ENCODE results near the gene SYNE1. TPM values are rescaled to one million over a fixed set of nuclear protein-coding genes. Genes with fewer than 3 reads are reported as not detected.
"Not testable (repeated sequence)": the region's sequence is repeated elsewhere in the genome, so short reads cannot be mapped to it uniquely, and the experiment has no call there.

Gene SYNE1
- total and polyA plus RNA-seq, 4 experiments from 2014 or later: 22.5 to 228 (median 144) TPM

- H3K4me1 ChIP-seq (ENCODE audit: insufficient read depth, low read length): no peaks in the 10 kb centered on the region
- intact Hi-C loops (cut with micrococcal nuclease): no loop called here
Measured at GRCh38 chr6:152426276-152426675, 210.9 kb downstream of the SYNE1 start.

DNA sequence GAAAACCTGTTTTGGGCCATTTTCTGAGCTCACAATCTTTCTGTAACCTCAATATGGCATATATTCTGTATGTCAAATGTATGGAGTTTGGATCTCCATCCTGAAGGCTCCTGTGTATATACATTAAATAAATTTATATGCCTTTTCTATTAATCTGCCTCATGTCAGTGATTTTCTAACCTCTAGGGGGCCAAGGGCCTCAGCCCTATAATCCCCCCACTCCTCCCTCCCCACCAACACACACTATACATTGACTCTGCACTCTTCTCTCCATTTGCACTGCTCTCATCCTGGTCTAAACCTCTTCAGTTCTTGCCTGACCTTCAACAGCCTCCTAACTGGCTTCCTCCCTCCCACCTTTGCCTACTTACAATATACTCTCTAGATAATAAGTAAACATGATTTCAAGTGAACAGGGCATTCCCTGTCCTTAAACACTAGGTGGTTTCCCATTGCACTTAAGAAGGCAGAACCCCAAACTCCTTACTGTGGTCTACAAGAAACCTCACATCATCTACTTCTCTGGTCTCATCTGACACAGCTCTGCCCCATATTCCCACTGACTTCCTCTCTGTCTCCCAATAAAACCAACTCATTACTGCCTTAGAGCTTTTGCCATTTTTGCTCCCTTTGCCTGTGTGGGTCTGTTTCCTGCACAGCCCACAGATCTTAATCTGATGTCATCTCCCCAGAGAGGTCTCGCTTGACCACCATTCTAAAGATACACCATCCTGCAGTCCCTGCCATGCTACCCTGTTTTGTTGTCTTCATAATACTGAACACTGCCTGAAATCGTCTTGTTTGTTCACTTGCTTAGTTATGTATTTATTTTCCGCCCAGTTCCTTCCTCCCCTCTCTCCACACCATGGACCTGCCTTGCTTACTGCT, 213.7 kb downstream of the SYNE1 start:
- CTCF ChIA-PET (ENCODE audit: partially characterized antibody): no interaction called here
- peaks cover 9 to 12% of the 10 kb centered on the region in 2 donors for H3K27me3 Mint-ChIP-seq
- H3K27ac ChIP-seq (ENCODE audit: low read depth, low read length): no peak overlapping the region
- no peak overlapping the region for H3K4me3 ChIP-seq (ENCODE audit: low read length in 2 of 2)
- no peaks in the 10 kb centered on the region for H3K36me3 Mint-ChIP-seq
- H3K4me1 Mint-ChIP-seq: no peaks in the 10 kb centered on the region
- no peaks in the 10 kb centered on the region for H3K36me3 ChIP-seq (ENCODE audit: insufficient read depth, low read length)
- H3K9me3 Mint-ChIP-seq: peaks cover 0 to 11% (median 5%) of the 10 kb centered on the region in 8 donors
- H3K27ac Mint-ChIP-seq: no peak overlapping the region
- no peaks in the 10 kb centered on the region for H3K4me1 ChIP-seq (ENCODE audit: insufficient read depth, low read length)
- POLR2A ChIA-PET (ENCODE audit: partially characterized antibody): no interaction called here
- DNase-seq: no peak
- no peak overlapping the region for H3K4me3 Mint-ChIP-seq
- H3K9me3 ChIP-seq (ENCODE audit: control insufficient read depth in 1 of 2, low read length in 2 of 2): no peaks in the 10 kb centered on the region
- intact Hi-C loops (cut with micrococcal nuclease): no loop called here
- H3K27me3 ChIP-seq (ENCODE audit: insufficient read depth, low read length): peaks cover 3% of the 10 kb centered on the region

More at GRCh38 chr6:152426276-152426675, 210.9 kb downstream of the SYNE1 start:
- ChIA-PET POLR2A (ENCODE audit: partially characterized antibody) (no interaction called here), CTCF (ENCODE audit: partially characterized antibody) (no interaction called here)
- Histone ChIP-seq H3K27ac (ENCODE audit: low read depth, low read length) (no peak overlapping the region), H3K27me3 (ENCODE audit: insufficient read depth, low read length) (peaks cover 3% of the 10 kb centered on the region), H3K36me3 (ENCODE audit: insufficient read depth, low read length) (no peaks in the 10 kb centered on the region), H3K9me3 (ENCODE audit: control insufficient read depth in 1 of 2, low read length in 2 of 2) (no peaks in the 10 kb centered on the region), H3K4me3 (ENCODE audit: low read length in 2 of 2) (no peak overlapping the region)
- no peak for DNase-seq
- no peaks in the 10 kb centered on the region for H3K4me1 Mint-ChIP-seq
- H3K36me3 Mint-ChIP-seq: no peaks in the 10 kb centered on the region
- H3K27me3 Mint-ChIP-seq: peaks cover 7 to 9% of the 10 kb centered on the region in 2 donors
- H3K4me3 Mint-ChIP-seq: no peak overlapping the region
- peaks cover 0 to 9% (median 1%) of the 10 kb centered on the region in 8 donors for H3K9me3 Mint-ChIP-seq
- no peak overlapping the region for H3K27ac Mint-ChIP-seq

DNA sequence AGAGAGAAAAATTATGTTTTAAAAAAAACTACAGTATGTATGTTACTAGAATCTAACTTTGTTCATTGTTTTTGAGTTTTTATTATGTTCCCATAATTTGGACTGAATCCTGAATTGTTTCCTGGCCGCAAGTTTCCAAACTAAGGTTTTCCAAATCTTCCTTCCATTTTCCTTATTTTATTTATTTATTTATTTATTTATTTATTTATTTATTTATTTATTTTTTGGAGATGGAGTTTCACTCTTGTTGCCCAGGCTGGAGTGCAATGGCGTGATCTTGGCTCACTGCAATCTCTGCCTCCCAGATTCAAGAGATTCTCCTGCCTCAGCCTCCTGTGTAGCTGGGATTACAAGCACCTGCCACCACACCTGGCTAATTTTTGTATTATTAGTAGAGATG, 215.7 kb downstream of the SYNE1 start:
- Mint-ChIP-seq H3K27me3 (peaks cover 12 to 16% of the 10 kb centered on the region in 2 donors), H3K9me3 (peaks cover 0 to 11% (median 5%) of the 10 kb centered on the region in 8 donors)
- H3K4me1 ChIP-seq (ENCODE audit: insufficient read depth, low read length); H3K27ac ChIP-seq (ENCODE audit: low read depth, low read length); H3K4me3 ChIP-seq (ENCODE audit: low read length in 2 of 2); POLR2A ChIA-PET (ENCODE audit: partially characterized antibody); DNase-seq; H3K36me3 ChIP-seq (ENCODE audit: insufficient read depth, low read length); H3K4me1 Mint-ChIP-seq; H3K9me3 ChIP-seq (ENCODE audit: control insufficient read depth in 1 of 2, low read length in 2 of 2); CTCF ChIA-PET (ENCODE audit: partially characterized antibody); intact Hi-C loops (cut with micrococcal nuclease); H3K36me3 Mint-ChIP-seq; H3K27me3 ChIP-seq (ENCODE audit: insufficient read depth, low read length); H3K4me3 Mint-ChIP-seq; H3K27ac Mint-ChIP-seq: not testable (repeated sequence)

GRCh38 chr6:152420696-152421095, 216.5 kb downstream of the SYNE1 start:
- no peak overlapping the region for H3K27ac ChIP-seq (ENCODE audit: low read depth, low read length)
- Mint-ChIP-seq H3K36me3 (no peaks in the 10 kb centered on the region), H3K9me3 (peaks cover 0 to 11% (median 5%) of the 10 kb centered on the region in 8 donors), H3K27me3 (peaks cover 13 to 19% of the 10 kb centered on the region in 2 donors), H3K4me3 (no peak overlapping the region), H3K27ac (no peak overlapping the region), H3K4me1 (no peaks in the 10 kb centered on the region)
- CTCF ChIA-PET (ENCODE audit: partially characterized antibody): no interaction called here
- POLR2A ChIA-PET (ENCODE audit: partially characterized antibody): no interaction called here
- H3K36me3 ChIP-seq (ENCODE audit: insufficient read depth, low read length): no peaks in the 10 kb centered on the region
- no peak overlapping the region for H3K4me3 ChIP-seq (ENCODE audit: low read length in 2 of 2)
- no peaks in the 10 kb centered on the region for H3K27me3 ChIP-seq (ENCODE audit: insufficient read depth, low read length)
- H3K4me1 ChIP-seq (ENCODE audit: insufficient read depth, low read length): no peaks in the 10 kb centered on the region
- no peak for DNase-seq
- H3K9me3 ChIP-seq (ENCODE audit: control insufficient read depth in 1 of 2, low read length in 2 of 2): no peaks in the 10 kb centered on the region
- intact Hi-C loops (cut with micrococcal nuclease): no loop called here

- Histone ChIP-seq H3K27me3 (ENCODE audit: insufficient read depth, low read length) (no peaks in the 10 kb centered on the region), H3K9me3 (ENCODE audit: control insufficient read depth in 1 of 2, low read length in 2 of 2) (no peaks in the 10 kb centered on the region), H3K4me3 (ENCODE audit: low read length in 2 of 2) (no peak overlapping the region), H3K27ac (ENCODE audit: low read depth, low read length) (no peak overlapping the region), H3K4me1 (ENCODE audit: insufficient read depth, low read length) (no peaks in the 10 kb centered on the region), H3K36me3 (ENCODE audit: insufficient read depth, low read length) (no peaks in the 10 kb centered on the region)
- Mint-ChIP-seq H3K27me3 (peaks cover 11 to 18% of the 10 kb centered on the region in 2 donors), H3K36me3 (no peaks in the 10 kb centered on the region), H3K27ac (no peak overlapping the region), H3K4me1 (peaks cover 0 to 2% (median 0%) of the 10 kb centered on the region in 4 donors), H3K4me3 (no peak overlapping the region), H3K9me3 (peaks cover 0 to 11% (median 5%) of the 10 kb centered on the region in 8 donors)
- CTCF ChIA-PET (ENCODE audit: partially characterized antibody): no interaction called here
- DNase-seq: no peak
- POLR2A ChIA-PET (ENCODE audit: partially characterized antibody): no interaction called here
- intact Hi-C loops (cut with micrococcal nuclease): no loop called here
Measured at GRCh38 chr6:152418551-152418950, 218.6 kb downstream of the SYNE1 start.

- peaks cover 6 to 15% of the 10 kb centered on the region in 2 donors for H3K27me3 Mint-ChIP-seq
- Histone ChIP-seq H3K27me3 (ENCODE audit: insufficient read depth, low read length) (no peaks in the 10 kb centered on the region), H3K9me3 (ENCODE audit: control insufficient read depth in 1 of 2, low read length in 2 of 2) (no peaks in the 10 kb centered on the region), H3K4me1 (ENCODE audit: insufficient read depth, low read length) (no peaks in the 10 kb centered on the region), H3K27ac (ENCODE audit: low read depth, low read length) (no peak overlapping the region), H3K36me3 (ENCODE audit: insufficient read depth, low read length) (no peaks in the 10 kb centered on the region), H3K4me3 (ENCODE audit: low read length in 2 of 2) (no peak overlapping the region)
- intact Hi-C loops (cut with micrococcal nuclease): no loop called here
- H3K9me3 Mint-ChIP-seq: peaks cover 0 to 7% (median 4%) of the 10 kb centered on the region in 8 donors
- no peak for DNase-seq
- peaks cover 0 to 2% (median 0%) of the 10 kb centered on the region in 4 donors for H3K4me1 Mint-ChIP-seq
- H3K4me3 Mint-ChIP-seq: no peak overlapping the region
- no peak overlapping the region for H3K27ac Mint-ChIP-seq
- ChIA-PET POLR2A (ENCODE audit: partially characterized antibody) (no interaction called here), CTCF (ENCODE audit: partially characterized antibody) (no interaction called here)
- H3K36me3 Mint-ChIP-seq: no peaks in the 10 kb centered on the region
Measured at GRCh38 chr6:152416652-152417051, 220.5 kb downstream of the SYNE1 start.

DNA sequence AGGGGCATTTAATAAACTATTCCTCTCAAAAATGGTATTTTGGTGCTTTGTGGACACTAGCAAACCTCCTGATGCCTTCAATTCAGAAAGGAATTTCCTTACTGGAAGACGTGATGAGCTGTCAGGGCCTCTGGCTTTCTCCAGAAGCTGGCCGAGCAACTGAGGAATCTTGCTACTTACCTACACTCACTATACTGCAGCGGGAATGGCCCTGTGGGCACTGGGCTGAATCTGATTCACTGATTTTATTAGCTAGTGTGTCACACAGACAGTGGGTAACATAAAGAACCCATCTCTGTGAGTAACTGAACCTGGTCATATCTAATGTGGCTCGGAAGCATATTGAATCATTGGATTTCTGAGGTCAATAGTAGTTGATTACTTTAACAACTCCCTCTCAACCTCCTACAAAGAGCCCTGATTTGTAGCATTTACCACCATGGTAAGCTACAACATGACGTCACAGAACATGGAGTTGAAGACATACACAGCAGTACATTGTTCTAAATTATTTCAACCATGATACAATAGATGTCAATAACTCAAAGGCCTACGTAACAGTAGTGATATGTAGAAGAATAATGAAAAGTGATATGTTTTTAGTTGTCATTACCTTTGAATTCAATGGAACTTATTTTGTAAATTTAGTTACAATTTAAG, 232.1 kb downstream of the SYNE1 start:
- Mint-ChIP-seq H3K36me3 (no peaks in the 10 kb centered on the region), H3K4me3 (no peak overlapping the region), H3K27me3 (peaks cover 0 to 1% of the 10 kb centered on the region in 2 donors), H3K27ac (no peak overlapping the region), H3K4me1 (no peaks in the 10 kb centered on the region), H3K9me3 (no peaks in the 10 kb centered on the region)
- H3K4me1 ChIP-seq (ENCODE audit: insufficient read depth, low read length): no peaks in the 10 kb centered on the region
- no peak for DNase-seq
- no peaks in the 10 kb centered on the region for H3K9me3 ChIP-seq (ENCODE audit: control insufficient read depth in 1 of 2, low read length in 2 of 2)
- no peak overlapping the region for H3K4me3 ChIP-seq (ENCODE audit: low read length in 2 of 2)
- H3K27me3 ChIP-seq (ENCODE audit: insufficient read depth, low read length): no peaks in the 10 kb centered on the region
- no peaks in the 10 kb centered on the region for H3K36me3 ChIP-seq (ENCODE audit: insufficient read depth, low read length)
- intact Hi-C loops (cut with micrococcal nuclease): no loop called here
- CTCF ChIA-PET (ENCODE audit: partially characterized antibody): no interaction called here
- H3K27ac ChIP-seq (ENCODE audit: low read depth, low read length): no peak overlapping the region
- POLR2A ChIA-PET (ENCODE audit: partially characterized antibody): no interaction called here
